ENCODE results near the gene MACROD2.

Gene MACROD2

DNA sequence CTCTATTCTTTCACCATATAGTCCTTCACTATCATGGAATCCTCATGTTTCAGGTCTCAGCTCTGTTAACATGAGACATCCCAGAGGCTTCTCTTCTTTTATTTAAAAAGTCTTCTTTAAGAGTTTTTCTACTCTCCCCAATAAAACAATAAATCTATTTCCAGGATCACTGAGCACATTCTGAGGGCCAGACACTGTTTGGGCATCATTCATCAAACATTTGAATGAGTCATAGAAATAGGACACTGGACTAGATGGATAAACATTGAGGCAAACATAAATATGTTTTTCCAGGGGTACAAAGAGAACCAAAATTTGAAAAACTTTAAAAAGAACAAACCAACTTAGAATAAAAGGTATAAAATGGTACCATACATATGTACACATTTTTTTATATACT is 2023.6 kb downstream of the MACROD2 start:
- no peak for ATAC-seq
- TF ChIP-seq PPARA (CRISPR knock-in tag; IDR thresholded peaks at IDR 0.05; ENCODE audit: borderline replicate concordance) (no peak), ESRRG (CRISPR knock-in tag; IDR thresholded peaks at IDR 0.05) (no peak), ARNTL (CRISPR knock-in tag; IDR thresholded peaks at IDR 0.05; ENCODE audit: borderline replicate concordance, low read depth) (no peak)

DNA sequence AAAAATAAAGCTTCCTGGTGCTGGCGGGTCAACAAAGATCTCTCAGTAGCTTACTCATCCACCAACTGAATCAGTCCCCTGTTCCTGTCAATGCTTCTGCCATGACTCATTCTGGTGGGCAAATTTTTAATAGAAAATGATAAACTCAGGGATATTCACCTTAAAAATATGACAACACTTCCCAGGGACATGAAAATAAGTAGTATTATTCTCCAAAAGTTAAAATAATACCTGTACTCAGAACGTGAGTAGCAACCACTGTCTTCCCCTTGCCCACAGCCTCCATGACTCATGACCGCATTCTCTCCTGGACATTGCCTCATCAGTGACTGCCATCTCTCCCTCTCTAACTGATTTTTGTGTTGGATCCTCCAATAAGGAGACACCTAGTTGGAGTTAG is 2025.7 kb downstream of the MACROD2 start:
- TF ChIP-seq ZC3H10 (CRISPR knock-in tag; IDR thresholded peaks at IDR 0.05) (no peak), OSR1 (CRISPR knock-in tag; IDR thresholded peaks at IDR 0.05) (no peak), ISL1 (CRISPR knock-in tag; IDR thresholded peaks at IDR 0.05) (no peak), ZNF70 (CRISPR knock-in tag; IDR thresholded peaks at IDR 0.05) (no peak), ZNF8 (CRISPR knock-in tag; IDR thresholded peaks at IDR 0.05) (no peak), PPARA (CRISPR knock-in tag; IDR thresholded peaks at IDR 0.05; ENCODE audit: borderline replicate concordance) (no peak), ZNF565 (CRISPR knock-in tag; conservative IDR thresholded peaks at IDR 0.05; ENCODE audit: low read depth) (no peak), RARB (CRISPR knock-in tag; IDR thresholded peaks at IDR 0.05) (no peak), CSDC2 (CRISPR knock-in tag; IDR thresholded peaks at IDR 0.05) (no peak), ZFP3 (CRISPR knock-in tag; IDR thresholded peaks at IDR 0.05) (no peak), ARNTL (CRISPR knock-in tag; IDR thresholded peaks at IDR 0.05; ENCODE audit: borderline replicate concordance, low read depth) (no peak), BACH2 (CRISPR knock-in tag; IDR thresholded peaks at IDR 0.05; ENCODE audit: borderline replicate concordance) (no peak), GLIS3 (CRISPR knock-in tag; IDR thresholded peaks at IDR 0.05) (no peak), SNAI2 (CRISPR knock-in tag; IDR thresholded peaks at IDR 0.05) (no peak)
- TF ChIP-seq, protein P1, sequence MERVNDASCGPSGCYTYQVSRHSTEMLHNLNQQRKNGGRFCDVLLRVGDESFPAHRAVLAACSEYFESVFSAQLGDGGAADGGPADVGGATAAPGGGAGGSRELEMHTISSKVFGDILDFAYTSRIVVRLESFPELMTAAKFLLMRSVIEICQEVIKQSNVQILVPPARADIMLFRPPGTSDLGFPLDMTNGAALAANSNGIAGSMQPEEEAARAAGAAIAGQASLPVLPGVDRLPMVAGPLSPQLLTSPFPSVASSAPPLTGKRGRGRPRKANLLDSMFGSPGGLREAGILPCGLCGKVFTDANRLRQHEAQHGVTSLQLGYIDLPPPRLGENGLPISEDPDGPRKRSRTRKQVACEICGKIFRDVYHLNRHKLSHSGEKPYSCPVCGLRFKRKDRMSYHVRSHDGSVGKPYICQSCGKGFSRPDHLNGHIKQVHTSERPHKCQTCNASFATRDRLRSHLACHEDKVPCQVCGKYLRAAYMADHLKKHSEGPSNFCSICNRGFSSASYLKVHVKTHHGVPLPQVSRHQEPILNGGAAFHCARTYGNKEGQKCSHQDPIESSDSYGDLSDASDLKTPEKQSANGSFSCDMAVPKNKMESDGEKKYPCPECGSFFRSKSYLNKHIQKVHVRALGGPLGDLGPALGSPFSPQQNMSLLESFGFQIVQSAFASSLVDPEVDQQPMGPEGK (CRISPR knock-in tag; IDR thresholded peaks at IDR 0.05; ENCODE audit: borderline replicate concordance) = no peak
- TF ChIP-seq, protein P2, sequence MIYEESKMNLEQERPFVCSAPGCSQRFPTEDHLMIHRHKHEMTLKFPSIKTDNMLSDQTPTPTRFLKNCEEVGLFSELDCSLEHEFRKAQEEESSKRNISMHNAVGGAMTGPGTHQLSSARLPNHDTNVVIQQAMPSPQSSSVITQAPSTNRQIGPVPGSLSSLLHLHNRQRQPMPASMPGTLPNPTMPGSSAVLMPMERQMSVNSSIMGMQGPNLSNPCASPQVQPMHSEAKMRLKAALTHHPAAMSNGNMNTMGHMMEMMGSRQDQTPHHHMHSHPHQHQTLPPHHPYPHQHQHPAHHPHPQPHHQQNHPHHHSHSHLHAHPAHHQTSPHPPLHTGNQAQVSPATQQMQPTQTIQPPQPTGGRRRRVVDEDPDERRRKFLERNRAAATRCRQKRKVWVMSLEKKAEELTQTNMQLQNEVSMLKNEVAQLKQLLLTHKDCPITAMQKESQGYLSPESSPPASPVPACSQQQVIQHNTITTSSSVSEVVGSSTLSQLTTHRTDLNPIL (CRISPR knock-in tag; IDR thresholded peaks at IDR 0.05; ENCODE audit: low read depth) = no peak
- TF ChIP-seq, protein P3, sequence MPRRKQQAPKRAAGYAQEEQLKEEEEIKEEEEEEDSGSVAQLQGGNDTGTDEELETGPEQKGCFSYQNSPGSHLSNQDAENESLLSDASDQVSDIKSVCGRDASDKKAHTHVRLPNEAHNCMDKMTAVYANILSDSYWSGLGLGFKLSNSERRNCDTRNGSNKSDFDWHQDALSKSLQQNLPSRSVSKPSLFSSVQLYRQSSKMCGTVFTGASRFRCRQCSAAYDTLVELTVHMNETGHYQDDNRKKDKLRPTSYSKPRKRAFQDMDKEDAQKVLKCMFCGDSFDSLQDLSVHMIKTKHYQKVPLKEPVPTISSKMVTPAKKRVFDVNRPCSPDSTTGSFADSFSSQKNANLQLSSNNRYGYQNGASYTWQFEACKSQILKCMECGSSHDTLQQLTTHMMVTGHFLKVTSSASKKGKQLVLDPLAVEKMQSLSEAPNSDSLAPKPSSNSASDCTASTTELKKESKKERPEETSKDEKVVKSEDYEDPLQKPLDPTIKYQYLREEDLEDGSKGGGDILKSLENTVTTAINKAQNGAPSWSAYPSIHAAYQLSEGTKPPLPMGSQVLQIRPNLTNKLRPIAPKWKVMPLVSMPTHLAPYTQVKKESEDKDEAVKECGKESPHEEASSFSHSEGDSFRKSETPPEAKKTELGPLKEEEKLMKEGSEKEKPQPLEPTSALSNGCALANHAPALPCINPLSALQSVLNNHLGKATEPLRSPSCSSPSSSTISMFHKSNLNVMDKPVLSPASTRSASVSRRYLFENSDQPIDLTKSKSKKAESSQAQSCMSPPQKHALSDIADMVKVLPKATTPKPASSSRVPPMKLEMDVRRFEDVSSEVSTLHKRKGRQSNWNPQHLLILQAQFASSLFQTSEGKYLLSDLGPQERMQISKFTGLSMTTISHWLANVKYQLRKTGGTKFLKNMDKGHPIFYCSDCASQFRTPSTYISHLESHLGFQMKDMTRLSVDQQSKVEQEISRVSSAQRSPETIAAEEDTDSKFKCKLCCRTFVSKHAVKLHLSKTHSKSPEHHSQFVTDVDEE (CRISPR knock-in tag; IDR thresholded peaks at IDR 0.05) = no peak
- TF ChIP-seq, protein P4, sequence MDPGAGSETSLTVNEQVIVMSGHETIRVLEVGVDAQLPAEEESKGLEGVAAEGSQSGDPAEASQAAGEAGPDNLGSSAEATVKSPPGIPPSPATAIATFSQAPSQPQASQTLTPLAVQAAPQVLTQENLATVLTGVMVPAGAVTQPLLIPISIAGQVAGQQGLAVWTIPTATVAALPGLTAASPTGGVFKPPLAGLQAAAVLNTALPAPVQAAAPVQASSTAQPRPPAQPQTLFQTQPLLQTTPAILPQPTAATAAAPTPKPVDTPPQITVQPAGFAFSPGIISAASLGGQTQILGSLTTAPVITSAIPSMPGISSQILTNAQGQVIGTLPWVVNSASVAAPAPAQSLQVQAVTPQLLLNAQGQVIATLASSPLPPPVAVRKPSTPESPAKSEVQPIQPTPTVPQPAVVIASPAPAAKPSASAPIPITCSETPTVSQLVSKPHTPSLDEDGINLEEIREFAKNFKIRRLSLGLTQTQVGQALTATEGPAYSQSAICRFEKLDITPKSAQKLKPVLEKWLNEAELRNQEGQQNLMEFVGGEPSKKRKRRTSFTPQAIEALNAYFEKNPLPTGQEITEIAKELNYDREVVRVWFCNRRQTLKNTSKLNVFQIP (CRISPR knock-in tag; IDR thresholded peaks at IDR 0.05; ENCODE audit: borderline replicate concordance, low read depth) = no peak
- ATAC-seq = no peak

DNA sequence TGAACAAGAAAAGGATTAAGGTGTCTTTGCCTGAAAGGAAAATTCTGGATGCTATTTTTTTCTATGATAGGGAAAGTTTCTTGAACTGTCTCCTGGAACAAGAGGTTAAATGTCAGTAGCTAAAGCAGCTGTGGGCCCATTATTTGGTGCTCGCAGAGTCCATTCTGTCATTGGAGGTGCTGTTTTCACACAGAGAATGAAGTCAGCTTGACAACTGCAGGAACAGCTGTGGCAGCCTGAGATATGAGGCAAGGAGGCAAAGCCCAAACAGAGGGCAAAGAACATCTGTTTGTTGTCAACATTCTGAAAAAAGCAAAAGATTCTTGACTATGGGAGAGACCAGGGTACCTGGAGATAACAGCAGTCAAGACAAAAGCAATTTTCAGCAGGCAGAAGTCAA is 2029.8 kb downstream of the MACROD2 start:
- TF ChIP-seq OSR1 (CRISPR knock-in tag; IDR thresholded peaks at IDR 0.05) = no peak
- no peak for TF ChIP-seq ZNF565 (CRISPR knock-in tag; conservative IDR thresholded peaks at IDR 0.05; ENCODE audit: low read depth)
- no peak for TF ChIP-seq PPARA (CRISPR knock-in tag; IDR thresholded peaks at IDR 0.05; ENCODE audit: borderline replicate concordance)
- no peak for TF ChIP-seq RARB (CRISPR knock-in tag; IDR thresholded peaks at IDR 0.05)
- no peak for TF ChIP-seq GLIS3 (CRISPR knock-in tag; IDR thresholded peaks at IDR 0.05)
- no peak for TF ChIP-seq ZC3H10 (CRISPR knock-in tag; IDR thresholded peaks at IDR 0.05)
- no peak for ATAC-seq

- no peak for ATAC-seq
- TF ChIP-seq RARB (CRISPR knock-in tag; IDR thresholded peaks at IDR 0.05) (no peak), GLIS3 (CRISPR knock-in tag; IDR thresholded peaks at IDR 0.05) (no peak), ZNF70 (CRISPR knock-in tag; IDR thresholded peaks at IDR 0.05) (no peak), ZFP3 (CRISPR knock-in tag; IDR thresholded peaks at IDR 0.05) (no peak), OSR1 (CRISPR knock-in tag; IDR thresholded peaks at IDR 0.05) (no peak), ZFP30 (CRISPR knock-in tag; IDR thresholded peaks at IDR 0.05) (no peak), TOX (CRISPR knock-in tag; IDR thresholded peaks at IDR 0.05; ENCODE audit: borderline replicate concordance) (no peak)
- TF ChIP-seq, protein P1 (CRISPR knock-in tag; IDR thresholded peaks at IDR 0.05; ENCODE audit: borderline replicate concordance) = no peak
- TF ChIP-seq, protein P2 (CRISPR knock-in tag; IDR thresholded peaks at IDR 0.05; ENCODE audit: low read depth) = no peak
- TF ChIP-seq, protein P4 (CRISPR knock-in tag; IDR thresholded peaks at IDR 0.05; ENCODE audit: borderline replicate concordance, low read depth) = no peak
Measured at GRCh38 chr20:16027686-16028085, 2032.4 kb downstream of the MACROD2 start.
